ENCODE data around the gene BMX. TPM values are rescaled to one million over a fixed set of nuclear protein-coding genes. Genes with fewer than 3 reads are reported as not detected.

Gene BMX
- total RNA-seq, 6 experiments from 2014 or later = not detected

DNA sequence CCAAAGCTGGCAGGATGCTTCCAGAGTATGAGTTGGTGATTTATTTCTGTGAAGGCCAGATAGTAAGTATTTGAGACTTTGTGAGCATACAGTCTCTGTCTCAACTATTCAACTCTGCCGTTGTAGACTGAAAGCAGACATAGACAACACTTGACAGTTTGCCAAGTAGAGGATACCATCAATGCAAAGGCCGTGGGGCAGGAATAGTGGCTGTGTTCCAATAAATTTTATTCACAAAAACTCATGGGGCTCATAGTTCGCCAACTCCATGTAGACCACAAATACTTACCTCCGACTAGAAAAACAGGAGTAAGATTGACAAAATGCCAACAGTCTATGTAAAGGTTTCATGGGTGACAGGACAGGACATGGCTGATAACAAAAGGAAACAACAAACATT lies 3.8 kb upstream of the BMX start:
- no peak overlapping the region for H3K27ac Mint-ChIP-seq
- no peaks in the 10 kb centered on the region for H3K36me3 Mint-ChIP-seq (ENCODE audit: low read depth)
- H3K4me3 Mint-ChIP-seq = no peak overlapping the region
- H3K4me1 Mint-ChIP-seq (ENCODE audit: low read depth) = peaks cover 22% of the 10 kb centered on the region
- no peaks in the 10 kb centered on the region for H3K9me3 Mint-ChIP-seq
- peaks cover 3% of the 10 kb centered on the region for H3K27me3 Mint-ChIP-seq (ENCODE audit: insufficient read depth)
- no peak for DNase-seq
- TF ChIP-seq, protein P1, sequence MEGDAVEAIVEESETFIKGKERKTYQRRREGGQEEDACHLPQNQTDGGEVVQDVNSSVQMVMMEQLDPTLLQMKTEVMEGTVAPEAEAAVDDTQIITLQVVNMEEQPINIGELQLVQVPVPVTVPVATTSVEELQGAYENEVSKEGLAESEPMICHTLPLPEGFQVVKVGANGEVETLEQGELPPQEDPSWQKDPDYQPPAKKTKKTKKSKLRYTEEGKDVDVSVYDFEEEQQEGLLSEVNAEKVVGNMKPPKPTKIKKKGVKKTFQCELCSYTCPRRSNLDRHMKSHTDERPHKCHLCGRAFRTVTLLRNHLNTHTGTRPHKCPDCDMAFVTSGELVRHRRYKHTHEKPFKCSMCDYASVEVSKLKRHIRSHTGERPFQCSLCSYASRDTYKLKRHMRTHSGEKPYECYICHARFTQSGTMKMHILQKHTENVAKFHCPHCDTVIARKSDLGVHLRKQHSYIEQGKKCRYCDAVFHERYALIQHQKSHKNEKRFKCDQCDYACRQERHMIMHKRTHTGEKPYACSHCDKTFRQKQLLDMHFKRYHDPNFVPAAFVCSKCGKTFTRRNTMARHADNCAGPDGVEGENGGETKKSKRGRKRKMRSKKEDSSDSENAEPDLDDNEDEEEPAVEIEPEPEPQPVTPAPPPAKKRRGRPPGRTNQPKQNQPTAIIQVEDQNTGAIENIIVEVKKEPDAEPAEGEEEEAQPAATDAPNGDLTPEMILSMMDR (IDR thresholded peaks at IDR 0.05) = no peak

DNA sequence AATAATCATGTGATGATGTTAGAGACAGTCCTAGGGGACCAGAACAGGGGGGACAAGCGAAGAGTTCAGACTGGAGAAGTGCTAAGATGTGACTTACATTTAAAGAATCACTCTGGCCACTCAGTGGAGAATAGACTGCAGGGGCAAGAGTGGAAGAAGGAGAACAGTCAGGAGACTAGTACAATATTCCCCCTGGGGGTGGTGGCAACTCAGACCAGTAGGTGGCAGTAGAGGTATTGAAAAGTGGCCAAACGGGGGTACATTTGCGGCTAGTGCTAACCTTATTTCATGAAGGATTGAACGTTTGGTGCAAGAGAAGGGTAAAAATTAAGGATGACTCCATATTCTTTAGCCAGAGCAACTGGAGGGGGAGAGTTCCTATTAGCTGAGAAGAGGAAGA lies 2.7 kb upstream of the BMX start:
- H3K4me1 Mint-ChIP-seq (ENCODE audit: low read depth) = peaks cover 17% of the 10 kb centered on the region
- TF ChIP-seq, protein P1 (IDR thresholded peaks at IDR 0.05) = peak; percentile 78
- no peaks in the 10 kb centered on the region for H3K9me3 Mint-ChIP-seq
- H3K27ac Mint-ChIP-seq = no peak overlapping the region
- DNase-seq = peak; percentile 25
- peaks cover 6% of the 10 kb centered on the region for H3K27me3 Mint-ChIP-seq (ENCODE audit: insufficient read depth)
- H3K36me3 Mint-ChIP-seq (ENCODE audit: low read depth) = no peaks in the 10 kb centered on the region
- H3K4me3 Mint-ChIP-seq = no peak overlapping the region

DNA sequence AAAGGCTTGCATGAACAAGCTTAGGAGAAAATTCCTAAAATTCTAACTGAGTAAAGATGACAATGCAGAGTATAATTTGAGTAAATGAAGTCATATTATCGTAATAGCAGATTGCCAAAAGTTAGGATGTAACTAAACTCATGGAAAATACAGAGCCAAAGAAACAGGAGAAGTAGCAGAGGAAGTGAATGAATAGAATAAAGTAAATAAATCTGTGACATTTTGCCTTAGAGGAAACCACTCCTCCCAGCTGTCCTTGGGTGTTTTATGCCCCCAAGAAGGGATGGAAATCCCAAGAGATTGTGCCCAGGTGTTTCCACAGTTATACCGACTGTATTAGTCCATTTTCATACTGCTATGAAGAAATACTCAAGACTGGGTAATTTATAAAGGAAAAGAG lies 1.9 kb upstream of the BMX start:
- Mint-ChIP-seq H3K36me3 (ENCODE audit: low read depth) (no peaks in the 10 kb centered on the region), H3K4me3 (no peak overlapping the region), H3K4me1 (ENCODE audit: low read depth) (peaks cover 10% of the 10 kb centered on the region), H3K27me3 (ENCODE audit: insufficient read depth) (peaks cover 6% of the 10 kb centered on the region), H3K9me3 (no peaks in the 10 kb centered on the region), H3K27ac (no peak overlapping the region)
- no peak for DNase-seq
- TF ChIP-seq, protein P1 (IDR thresholded peaks at IDR 0.05) = no peak

DNA sequence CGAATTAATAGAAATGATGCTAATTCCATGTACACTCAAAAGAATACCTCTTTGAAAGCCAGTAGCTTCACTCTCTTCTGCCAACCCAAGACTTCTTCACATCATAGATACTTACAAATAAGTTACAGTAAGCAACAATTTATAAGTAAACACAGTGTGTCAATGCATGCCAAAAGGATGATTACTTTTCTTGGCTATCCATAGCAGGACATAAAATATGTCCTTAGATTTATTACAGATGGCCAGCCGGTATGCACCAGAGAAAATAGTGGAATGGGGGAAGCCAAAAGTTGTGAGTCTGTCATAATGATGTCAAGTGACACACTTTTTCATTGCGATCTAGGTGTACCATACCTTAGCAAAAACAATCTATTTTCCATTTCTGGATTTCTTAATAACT lies 631 bp upstream of the BMX start:
- TF ChIP-seq, protein P1 (IDR thresholded peaks at IDR 0.05) = no peak
- no peak overlapping the region for H3K27ac Mint-ChIP-seq
- H3K4me3 Mint-ChIP-seq = no peak overlapping the region
- peaks cover 8% of the 10 kb centered on the region for H3K4me1 Mint-ChIP-seq (ENCODE audit: low read depth)
- H3K9me3 Mint-ChIP-seq = no peaks in the 10 kb centered on the region
- no peak for DNase-seq
- no peaks in the 10 kb centered on the region for H3K36me3 Mint-ChIP-seq (ENCODE audit: low read depth)
- peaks cover 7% of the 10 kb centered on the region for H3K27me3 Mint-ChIP-seq (ENCODE audit: insufficient read depth)

DNA sequence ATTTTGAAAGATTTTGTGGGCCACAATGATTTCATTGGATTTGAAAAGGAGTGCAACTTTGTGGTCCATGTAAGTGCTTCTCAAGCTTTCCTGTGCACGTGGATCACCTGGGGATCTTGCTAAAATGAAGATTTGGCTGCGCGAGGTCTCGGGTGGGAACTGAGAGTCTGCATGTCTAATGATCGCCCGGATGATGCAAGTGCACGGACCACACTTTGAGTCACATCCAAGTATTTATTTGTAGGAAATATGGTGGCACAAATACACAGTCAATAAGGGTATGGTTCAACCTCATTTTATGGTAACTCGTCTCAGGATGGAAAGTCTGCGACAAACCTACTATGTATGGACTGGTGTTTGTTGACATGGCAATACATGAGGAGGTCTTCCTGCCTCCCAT lies 899 bp downstream of the BMX start:
- no peak overlapping the region for H3K27ac Mint-ChIP-seq
- no peaks in the 10 kb centered on the region for H3K9me3 Mint-ChIP-seq
- DNase-seq = no peak
- H3K4me3 Mint-ChIP-seq = no peak overlapping the region
- peaks cover 8% of the 10 kb centered on the region for H3K4me1 Mint-ChIP-seq (ENCODE audit: low read depth)
- TF ChIP-seq, protein P1 (IDR thresholded peaks at IDR 0.05) = no peak
- no peaks in the 10 kb centered on the region for H3K36me3 Mint-ChIP-seq (ENCODE audit: low read depth)
- peaks cover 8% of the 10 kb centered on the region for H3K27me3 Mint-ChIP-seq (ENCODE audit: insufficient read depth)

DNA sequence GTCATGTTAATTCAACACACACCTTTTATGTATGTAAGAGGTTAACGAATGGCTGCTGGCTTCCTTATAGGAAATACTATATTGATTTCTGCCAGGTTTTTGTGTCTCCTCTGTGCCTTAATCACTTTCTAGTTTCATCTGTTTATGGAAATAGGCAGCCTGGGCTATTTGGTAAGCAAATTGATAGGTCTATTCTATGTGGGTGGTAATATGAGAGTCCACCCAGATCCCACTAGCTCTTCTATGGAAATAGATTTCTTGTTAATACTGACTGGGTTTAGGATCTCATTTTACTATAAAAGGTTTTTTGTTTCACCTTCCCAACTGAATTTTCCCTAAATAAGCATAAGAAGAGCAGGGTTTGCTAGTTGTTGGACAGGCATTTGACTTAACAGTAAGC lies 4.1 kb downstream of the BMX start:
- TF ChIP-seq, protein P1 (IDR thresholded peaks at IDR 0.05) = no peak
- no peak for DNase-seq
- no peak overlapping the region for H3K27ac Mint-ChIP-seq

More for the DNA sequence above, 4.1 kb downstream of the BMX start:
- H3K4me1 Mint-ChIP-seq (ENCODE audit: low read depth) = no peaks in the 10 kb centered on the region
- H3K36me3 Mint-ChIP-seq (ENCODE audit: low read depth) = no peaks in the 10 kb centered on the region
- H3K4me3 Mint-ChIP-seq = no peak overlapping the region
- peaks cover 8% of the 10 kb centered on the region for H3K27me3 Mint-ChIP-seq (ENCODE audit: insufficient read depth)
- H3K9me3 Mint-ChIP-seq = no peaks in the 10 kb centered on the region
